Mesenchymal stem cell (in vitro differentiated cells and primary cell): ENCODE data around the gene SLC2A10.

Experiments used
- DNase-seq: peaks from one replicate; pipeline ENCODE4 v3.0.0-alpha.2; 2013
- H2AFZ ChIP-seq: one replicate; pipeline ENCODE4 v1.6.1; 2013; ENCODE audit warnings: low read depth, mild to moderate bottlenecking, control low read depth, inconsistent platforms, low read length, moderate library complexity
- H2AK5ac ChIP-seq: 2 replicates; pipeline ENCODE4 v1.6.1; 2013; ENCODE audit warnings: low read length, moderate library complexity, mild to moderate bottlenecking, inconsistent platforms; ENCODE audit not compliant: severe bottlenecking
- H2BK120ac ChIP-seq: one replicate; pipeline ENCODE4 v1.6.1; 2013; ENCODE audit warnings: low read depth, mild to moderate bottlenecking, inconsistent platforms, low read length, moderate library complexity
- H2BK12ac ChIP-seq, 2 experiments: one replicate each; pipeline ENCODE4 v1.6.1; 2013; ENCODE audit warnings: inconsistent platforms in 2 of 2, low read length in 2 of 2, mild to moderate bottlenecking in 2 of 2, moderate library complexity in 2 of 2, control low read depth in 1 of 2
- H2BK15ac ChIP-seq: one replicate; pipeline ENCODE4 v1.6.1; 2013; ENCODE audit warnings: mild to moderate bottlenecking, low read depth, inconsistent platforms; ENCODE audit not compliant: poor library complexity, severe bottlenecking
- H2BK5ac ChIP-seq: 2 replicates; pipeline ENCODE4 v1.6.1; 2013; ENCODE audit warnings: low read depth, mild to moderate bottlenecking, low read length, control low read depth, inconsistent platforms; ENCODE audit not compliant: poor library complexity, severe bottlenecking
- H3K14ac ChIP-seq, 2 experiments: one replicate each; pipeline ENCODE4 v1.6.1; 2013; ENCODE audit warnings: inconsistent platforms in 2 of 2, low read length in 2 of 2, control low read depth in 1 of 2, mild to moderate bottlenecking in 1 of 2, moderate library complexity in 1 of 2
- H3K18ac ChIP-seq, 2 experiments: one replicate each; pipeline ENCODE4 v1.6.1; 2013; ENCODE audit warnings: inconsistent platforms in 2 of 2, low read length in 2 of 2, control low read depth in 1 of 2, low read depth in 1 of 2, mild to moderate bottlenecking in 1 of 2
- H3K23ac ChIP-seq, 2 experiments: one replicate each; pipeline ENCODE4 v1.6.1; 2013; ENCODE audit warnings: inconsistent platforms in 2 of 2, low read length in 2 of 2, mild to moderate bottlenecking in 2 of 2, moderate library complexity in 2 of 2, control low read depth in 1 of 2
- H3K27ac ChIP-seq: 2 replicates; pipeline ENCODE4 v1.5.1; 2013; ENCODE audit warnings: mild to moderate bottlenecking, moderate library complexity, low read length, control low read depth, inconsistent platforms; ENCODE audit not compliant: poor library complexity, severe bottlenecking
- H3K27me3 ChIP-seq, 2 experiments: 2 replicates each; pipeline versions ENCODE4 v1.6.1 to v1.7.0; 2013; ENCODE audit warnings: low read length in 2 of 2, mild to moderate bottlenecking in 2 of 2, moderate library complexity in 2 of 2, control low read depth in 1 of 2, inconsistent platforms in 1 of 2; ENCODE audit not compliant: control insufficient read depth in 1 of 2, insufficient read depth in 1 of 2
- H3K36me3 ChIP-seq, 2 experiments: 2 replicates each; pipeline versions ENCODE4 v1.6.1 to v1.7.0; 2013; ENCODE audit warnings: low read length in 2 of 2, control low read depth in 1 of 2, inconsistent platforms in 1 of 2, low read depth in 1 of 2, mild to moderate bottlenecking in 1 of 2; ENCODE audit not compliant: insufficient read depth in 2 of 2, control insufficient read depth in 1 of 2
- H3K4ac ChIP-seq, 2 experiments: one replicate each; pipeline ENCODE4 v1.6.1; 2013; ENCODE audit warnings: inconsistent platforms in 2 of 2, low read length in 2 of 2, mild to moderate bottlenecking in 2 of 2, moderate library complexity in 2 of 2, control low read depth in 1 of 2, low read depth in 1 of 2
- H3K4me1 ChIP-seq: 2 replicates; pipeline ENCODE4 v1.6.1; 2013; ENCODE audit warnings: low read depth, low read length, control low read depth; ENCODE audit not compliant: control insufficient read depth, insufficient read depth
- H3K4me2 ChIP-seq: 2 replicates; pipeline ENCODE4 v1.6.1; 2013; ENCODE audit warnings: low read length, mild to moderate bottlenecking, inconsistent platforms; ENCODE audit not compliant: poor library complexity, severe bottlenecking
- H3K4me3 ChIP-seq, 2 experiments: 2 replicates each; pipeline versions ENCODE4 v1.5.1 to v1.7.0; 2013; ENCODE audit warnings: low read length in 2 of 2, mild to moderate bottlenecking in 2 of 2, control low read depth in 1 of 2, low read depth in 1 of 2; ENCODE audit not compliant: insufficient read depth in 1 of 2
- H3K79me1 ChIP-seq: replicated peaks from 2 replicates; pipeline ENCODE4 v1.6.1; 2013; ENCODE audit warnings: mild to moderate bottlenecking, control low read depth, low read length, inconsistent platforms; ENCODE audit not compliant: poor library complexity, severe bottlenecking
- H3K9ac ChIP-seq: 2 replicates; pipeline ENCODE4 v1.7.0; 2013; ENCODE audit warnings: mild to moderate bottlenecking, low read length, moderate library complexity
- H3K9me3 ChIP-seq: 2 replicates; pipeline ENCODE4 v1.7.0; 2013; ENCODE audit warnings: mild to moderate bottlenecking, low read length; ENCODE audit not compliant: control insufficient read depth
- H4K8ac ChIP-seq: one replicate; pipeline ENCODE4 v1.6.1; 2013; ENCODE audit warnings: inconsistent platforms, mild to moderate bottlenecking, low read length, moderate library complexity
- H4K91ac ChIP-seq: one replicate; pipeline ENCODE4 v1.6.1; 2013; ENCODE audit warnings: mild to moderate bottlenecking, low read length, inconsistent platforms
- WGBS: methylation state at CpG from one replicate; pipeline ENCODE4 v1.1.7; 2013; ENCODE audit warnings: mixed read lengths; 5-methylcytosine and 5-hydroxymethylcytosine counted together

SLC2A10 gene

DNA sequence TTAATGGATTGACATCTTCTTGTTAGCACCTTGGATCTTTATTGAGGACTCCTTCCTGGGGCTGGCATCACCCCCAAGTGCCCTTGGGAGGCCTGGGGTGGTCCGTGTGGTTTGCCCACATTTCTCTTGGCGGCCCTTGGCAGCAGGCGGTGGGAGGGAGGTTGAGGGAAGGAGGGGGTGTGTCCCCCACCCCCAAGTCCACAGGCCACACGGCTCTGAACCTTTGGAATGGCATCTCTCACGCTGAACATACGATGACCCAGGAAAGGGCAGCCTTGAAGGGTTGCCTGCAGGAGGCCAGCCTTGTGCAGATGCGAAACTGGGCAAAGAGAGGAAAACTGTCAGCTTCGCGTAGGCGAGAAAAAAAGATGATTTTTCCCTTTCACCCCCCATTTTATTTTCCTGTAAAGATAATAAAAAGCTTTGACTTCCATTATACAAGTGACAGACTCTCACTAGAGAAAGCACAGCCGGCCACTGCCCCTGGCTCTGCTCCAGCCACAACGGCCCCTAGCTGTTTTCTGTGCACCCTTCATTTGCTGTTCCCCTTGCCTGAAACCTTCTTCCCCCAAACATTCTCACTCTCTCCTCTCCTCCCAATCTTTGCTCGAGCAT, 56.2 kb downstream of the SLC2A10 start:
- Histone ChIP-seq H3K36me3 (no peaks in the 10 kb centered on the region), H2BK15ac (no peak overlapping the region), H2AK5ac (no peak overlapping the region), H4K91ac (no peak overlapping the region), H3K27me3 (peaks cover 20 to 66% of the 10 kb centered on the region in 2 experiments), H3K4me2 (no peak overlapping the region), H3K18ac (no peak overlapping the region), H3K23ac (no peak overlapping the region), H4K8ac (no peak overlapping the region), H2AFZ (no peak overlapping the region), H3K4ac (no peak overlapping the region), H2BK12ac (no peak overlapping the region), H3K27ac (no peak overlapping the region), H2BK5ac (no peak overlapping the region), H3K9me3 (no peaks in the 10 kb centered on the region), H3K4me3 (no peak overlapping the region), H3K14ac (no peak overlapping the region), H2BK120ac (no peak overlapping the region), H3K4me1 (no peaks in the 10 kb centered on the region), H3K9ac (no peak overlapping the region), H3K79me1 (no peaks in the 10 kb centered on the region)
- WGBS = 77% methylated on average over 13 of the region's 13 CpGs
- no peak for DNase-seq

DNA sequence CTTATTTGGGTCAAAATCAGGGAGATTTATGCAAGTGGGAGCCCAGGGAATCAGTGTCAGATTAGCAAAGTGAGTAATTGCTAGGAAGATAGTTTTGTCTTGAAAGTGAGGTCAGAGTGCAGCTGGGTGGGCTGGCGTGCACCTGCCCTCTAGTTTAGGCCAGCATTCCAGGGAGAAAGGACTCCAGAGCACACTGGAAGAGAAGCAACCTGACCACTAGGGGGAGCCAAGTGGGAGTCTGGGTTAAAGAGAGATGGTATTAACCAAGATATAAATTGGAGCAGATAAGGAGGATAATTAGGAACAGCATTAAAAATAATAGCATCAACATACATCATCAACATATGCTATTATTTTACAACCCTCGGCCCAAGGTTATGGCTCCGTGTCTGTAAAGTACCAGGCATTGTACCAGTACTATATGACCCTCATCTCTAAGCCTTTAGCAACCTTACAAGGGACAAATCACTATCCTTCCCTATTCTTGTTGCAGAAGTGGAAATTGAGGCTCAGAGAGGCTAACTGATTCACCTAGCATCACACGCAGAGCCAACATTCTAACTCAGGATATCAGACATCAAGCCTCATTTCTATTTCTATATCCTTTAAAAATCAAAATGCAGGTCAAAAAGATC, 57.8 kb downstream of the SLC2A10 start:
- Histone ChIP-seq H3K9me3 (no peaks in the 10 kb centered on the region), H3K27ac (no peak overlapping the region), H3K14ac (no peak overlapping the region), H3K9ac (no peak overlapping the region), H3K79me1 (no peaks in the 10 kb centered on the region), H2BK120ac (no peak overlapping the region), H3K36me3 (no peaks in the 10 kb centered on the region), H3K27me3 (peaks cover 14 to 66% of the 10 kb centered on the region in 2 experiments), H2BK12ac (no peak overlapping the region), H3K18ac (no peak overlapping the region), H3K4ac (no peak overlapping the region), H3K4me2 (no peak overlapping the region), H2AK5ac (no peak overlapping the region), H3K4me1 (no peaks in the 10 kb centered on the region), H3K23ac (no peak overlapping the region), H2BK15ac (no peak overlapping the region), H4K91ac (no peak overlapping the region), H2AFZ (no peak overlapping the region), H3K4me3 (no peak overlapping the region), H2BK5ac (no peak overlapping the region), H4K8ac (no peak overlapping the region)
- 43% methylated on average over 4 of the region's 4 CpGs for WGBS
- DNase-seq = peak; percentile 15

DNA sequence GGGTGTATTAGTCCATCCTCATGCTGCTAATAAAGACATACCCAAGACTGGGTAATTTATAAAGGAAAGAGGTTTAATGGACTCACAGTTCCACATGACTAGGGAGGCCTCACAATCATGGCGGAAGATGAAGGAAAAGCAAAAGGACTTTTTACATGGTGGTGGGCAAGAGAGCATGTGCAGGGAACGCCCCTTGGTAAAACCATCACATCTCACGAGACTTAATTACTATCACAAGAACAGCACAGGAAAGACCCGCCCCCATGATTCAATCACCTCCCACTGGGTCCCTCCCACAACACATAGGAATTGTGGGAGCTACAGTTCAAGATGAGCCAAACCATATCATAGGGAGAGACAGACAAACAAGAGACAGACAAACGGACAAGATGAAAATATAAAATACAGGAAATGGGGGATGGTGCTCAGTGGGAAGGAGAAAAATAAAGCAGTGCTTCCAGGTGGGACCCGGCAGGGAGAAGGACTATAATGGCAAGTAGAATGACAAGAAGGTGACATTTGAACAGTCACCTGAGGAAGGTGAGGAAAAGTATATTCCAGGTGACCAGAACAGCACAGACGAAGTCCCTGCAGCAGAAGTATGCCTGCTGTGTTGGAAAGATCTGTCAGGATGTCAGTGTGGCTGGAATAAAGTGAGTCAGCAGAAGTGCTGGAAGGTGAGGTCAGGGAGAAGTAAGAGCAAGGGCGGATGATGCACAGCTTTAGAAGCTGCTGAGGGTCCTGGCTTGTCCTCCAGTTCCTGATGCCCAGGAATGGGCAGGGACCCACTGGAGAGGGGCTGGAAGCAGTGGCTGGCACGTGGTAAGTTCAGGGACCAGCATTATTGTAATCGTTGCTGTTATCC, 61.1 kb downstream of the SLC2A10 start:
- Histone ChIP-seq H4K91ac (no peak overlapping the region), H3K4ac (no peak overlapping the region), H3K27ac (no peak overlapping the region), H3K9ac (no peak overlapping the region), H3K18ac (no peak overlapping the region), H2BK5ac (no peak overlapping the region), H3K14ac (no peak overlapping the region), H2BK12ac (no peak overlapping the region), H3K36me3 (no peaks in the 10 kb centered on the region), H2AK5ac (no peak overlapping the region), H3K4me2 (no peak overlapping the region), H4K8ac (no peak overlapping the region), H3K23ac (no peak overlapping the region), H3K27me3 (peaks cover 0 to 63% of the 10 kb centered on the region in 2 experiments), H2BK15ac (no peak overlapping the region), H3K9me3 (no peaks in the 10 kb centered on the region), H3K4me1 (no peaks in the 10 kb centered on the region), H2AFZ (no peak overlapping the region), H3K79me1 (no peaks in the 10 kb centered on the region), H3K4me3 (no peak overlapping the region), H2BK120ac (no peak overlapping the region)
- WGBS = 77% methylated on average over 10 of the region's 10 CpGs
- DNase-seq = no peak

DNA sequence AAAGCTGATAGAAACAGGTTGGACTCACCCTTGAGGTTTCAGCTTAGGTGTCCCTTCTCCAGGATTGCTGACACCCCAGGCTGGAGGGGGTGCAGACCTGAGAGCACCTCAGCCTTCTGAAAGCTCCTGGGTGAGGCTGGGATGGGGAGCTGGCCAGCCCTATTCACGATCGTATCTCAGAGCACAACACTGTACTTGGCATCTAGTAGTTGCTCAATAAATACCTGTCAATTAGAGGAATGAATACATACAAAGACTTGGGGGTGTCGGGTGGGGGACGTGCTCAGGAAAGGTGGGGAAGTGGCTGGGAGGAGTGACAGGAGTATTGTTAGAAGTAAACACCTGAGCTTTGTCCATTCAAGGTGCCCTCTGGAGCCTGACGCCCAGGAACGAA, 61.7 kb downstream of the SLC2A10 start:
- H3K4me3 ChIP-seq = no peak overlapping the region
- no peak overlapping the region for H2BK12ac ChIP-seq
- DNase-seq = no peak
- H3K23ac ChIP-seq = no peak overlapping the region
- no peak overlapping the region for H3K9ac ChIP-seq
- H4K8ac ChIP-seq = no peak overlapping the region
- H3K79me1 ChIP-seq = no peaks in the 10 kb centered on the region
- H2AFZ ChIP-seq = no peak overlapping the region
- H3K36me3 ChIP-seq = no peaks in the 10 kb centered on the region
- H3K4me2 ChIP-seq = no peak overlapping the region
- H4K91ac ChIP-seq = no peak overlapping the region
- no peak overlapping the region for H3K4ac ChIP-seq
- 81% methylated on average over 6 of the region's 6 CpGs for WGBS
- no peaks in the 10 kb centered on the region for H3K9me3 ChIP-seq
- no peak overlapping the region for H3K27ac ChIP-seq
- H2BK15ac ChIP-seq = no peak overlapping the region
- H3K14ac ChIP-seq = no peak overlapping the region
- no peak overlapping the region for H2AK5ac ChIP-seq
- no peak overlapping the region for H2BK5ac ChIP-seq
- H3K27me3 ChIP-seq = peaks cover 0 to 59% of the 10 kb centered on the region in 2 experiments
- H3K18ac ChIP-seq = no peak overlapping the region
- H2BK120ac ChIP-seq = no peak overlapping the region
- H3K4me1 ChIP-seq = no peaks in the 10 kb centered on the region
